Measurements from ENCODE around the gene TMEM245.

TMEM245 gene

DNA sequence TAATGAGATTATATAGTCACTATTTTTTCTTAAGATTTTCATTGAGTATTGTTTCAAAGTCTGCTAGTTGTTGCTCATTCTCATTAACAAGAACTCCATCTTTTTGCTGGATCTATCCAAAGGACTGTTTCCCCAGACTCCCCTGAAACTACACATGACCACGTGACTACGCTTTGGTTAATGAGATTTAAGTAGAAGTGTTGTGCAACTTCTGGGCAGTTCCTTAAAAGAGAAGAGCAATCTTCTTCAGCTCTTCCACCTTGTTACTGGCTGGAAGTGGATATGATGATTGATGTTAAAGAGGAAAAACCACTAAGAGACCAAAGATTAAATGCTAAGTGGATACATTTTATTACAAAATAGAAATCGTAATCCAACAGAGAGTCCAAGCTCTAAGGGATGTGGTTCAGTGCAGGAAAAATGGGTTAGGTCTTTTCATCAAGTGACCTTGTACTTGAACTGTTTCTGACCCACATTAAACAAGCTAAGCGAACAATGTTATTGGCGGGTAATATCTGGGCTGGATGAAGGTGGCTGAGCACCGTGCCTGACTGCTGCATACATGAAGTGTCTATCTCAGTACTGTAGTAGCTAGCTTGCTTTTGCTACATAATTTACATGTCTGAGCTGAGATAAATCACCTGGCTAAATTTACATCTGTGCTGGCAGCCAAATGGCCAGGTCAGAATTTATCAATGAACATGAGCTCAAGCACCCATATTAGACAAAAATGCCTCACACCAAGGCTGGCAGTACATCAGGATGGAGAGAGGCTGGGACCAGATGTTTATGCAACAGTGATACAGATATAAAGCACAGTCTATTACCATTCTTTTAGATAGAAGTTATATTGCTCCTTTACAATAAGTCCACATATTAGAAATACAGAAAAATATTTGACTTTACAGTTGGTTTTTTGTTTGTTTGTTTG, 98.9 kb downstream of the TMEM245 start:
- DNase-seq, result no peak

DNA sequence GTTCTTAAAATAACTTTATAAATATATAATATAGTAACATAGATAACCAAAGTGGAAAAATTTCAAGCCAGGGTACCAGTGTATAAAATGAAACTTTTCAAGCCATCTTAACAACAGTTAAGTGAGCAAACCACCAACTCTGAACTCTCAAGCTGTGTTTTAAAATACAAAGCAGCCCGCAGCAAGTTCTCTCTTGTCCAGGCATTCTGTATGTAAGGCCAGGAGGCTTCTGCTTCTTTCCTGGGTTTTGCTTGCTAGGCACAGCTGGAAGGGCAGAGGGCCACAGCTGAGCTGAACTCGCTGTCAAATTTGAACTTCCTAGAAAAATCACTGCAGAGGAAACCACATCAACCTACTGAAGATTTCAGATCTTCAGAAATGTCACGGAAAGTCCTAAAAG, 99.6 kb downstream of the TMEM245 start:
- no peak for DNase-seq

DNA sequence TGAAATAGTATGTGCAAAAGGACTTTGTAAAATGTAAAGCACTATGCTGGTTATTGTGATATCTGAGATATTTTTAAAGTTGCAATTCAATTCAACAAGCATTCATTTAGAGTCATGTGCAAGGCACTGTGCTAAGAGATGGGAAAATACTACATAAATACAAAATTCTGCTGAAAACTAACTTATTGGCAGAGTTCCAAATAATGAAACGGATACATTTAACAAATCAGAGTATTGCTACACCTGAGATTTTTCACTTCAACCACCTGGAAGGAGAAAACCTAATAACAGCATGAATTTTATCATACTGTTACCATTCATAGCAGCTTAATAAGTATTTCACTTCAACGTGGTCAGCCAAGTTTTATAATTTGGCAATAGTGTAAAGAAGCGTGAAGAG, 100.3 kb downstream of the TMEM245 start:
- DNase-seq, result no peak

- no peak for DNase-seq
These were observed 102.3 kb downstream of the TMEM245 start for GRCh38 chr9:109017493-109017892.

- DNase-seq, result no peak
These were observed 102.7 kb downstream of the TMEM245 start for GRCh38 chr9:109017061-109017460.

- no peak for DNase-seq
These were observed 103.6 kb downstream of the TMEM245 start for GRCh38 chr9:109016132-109016531.

GRCh38 chr9:109014608-109015280, 105.0 kb downstream of the TMEM245 start:
- no peak for DNase-seq

DNA sequence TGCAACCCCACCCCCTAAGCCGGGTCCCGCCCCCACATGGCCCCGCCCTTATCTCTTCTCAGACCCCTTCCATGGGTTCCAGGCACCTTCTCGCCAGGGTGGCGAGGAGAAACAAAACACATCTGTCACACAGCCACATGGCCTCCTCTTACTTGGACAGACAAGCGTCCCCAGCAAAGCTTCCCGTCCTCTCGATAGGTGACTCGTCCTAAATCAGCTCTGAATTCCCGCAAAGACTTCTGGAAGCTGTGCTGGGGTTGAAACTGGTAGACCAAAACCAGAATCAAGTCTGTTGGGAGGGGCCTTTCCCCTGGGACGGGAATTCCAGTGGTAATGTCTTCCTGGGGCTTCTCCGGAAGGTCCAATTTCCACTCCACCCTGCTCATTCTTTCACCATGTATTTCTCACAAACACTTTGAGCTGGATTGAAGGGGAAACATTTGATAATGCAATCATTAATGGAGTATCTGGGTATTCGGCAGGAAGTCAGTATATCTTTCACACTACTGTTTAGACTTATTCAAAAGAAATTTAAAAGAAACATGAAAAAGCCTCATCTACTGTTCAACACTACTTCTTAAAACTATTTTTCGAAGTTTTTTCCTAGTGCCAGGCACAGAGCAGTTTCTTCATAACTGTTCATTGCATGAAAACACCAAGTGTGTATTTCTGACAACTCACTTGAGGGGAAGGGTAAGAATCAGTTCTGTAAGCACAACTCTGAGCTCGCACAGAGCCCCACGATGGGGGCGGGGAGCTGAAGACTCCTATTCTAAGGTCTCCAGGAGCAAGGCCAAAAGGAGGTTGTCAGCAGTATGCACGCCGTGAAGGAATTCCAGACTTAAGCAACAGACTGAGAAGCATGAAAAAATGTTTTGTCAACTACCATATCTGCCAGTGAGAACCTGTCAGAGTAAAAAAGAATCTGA, 105.8 kb downstream of the TMEM245 start:
- no peak for DNase-seq

GRCh38 chr9:109012876-109013678, 106.7 kb downstream of the TMEM245 start, which contains the start of gene CTNNAL1:
CTNNAL1 (minus strand) TSS chr9:109013499; CDS start chr9:109013442, 57 bp downstream.
- peak; percentile 25 for DNase-seq

DNA sequence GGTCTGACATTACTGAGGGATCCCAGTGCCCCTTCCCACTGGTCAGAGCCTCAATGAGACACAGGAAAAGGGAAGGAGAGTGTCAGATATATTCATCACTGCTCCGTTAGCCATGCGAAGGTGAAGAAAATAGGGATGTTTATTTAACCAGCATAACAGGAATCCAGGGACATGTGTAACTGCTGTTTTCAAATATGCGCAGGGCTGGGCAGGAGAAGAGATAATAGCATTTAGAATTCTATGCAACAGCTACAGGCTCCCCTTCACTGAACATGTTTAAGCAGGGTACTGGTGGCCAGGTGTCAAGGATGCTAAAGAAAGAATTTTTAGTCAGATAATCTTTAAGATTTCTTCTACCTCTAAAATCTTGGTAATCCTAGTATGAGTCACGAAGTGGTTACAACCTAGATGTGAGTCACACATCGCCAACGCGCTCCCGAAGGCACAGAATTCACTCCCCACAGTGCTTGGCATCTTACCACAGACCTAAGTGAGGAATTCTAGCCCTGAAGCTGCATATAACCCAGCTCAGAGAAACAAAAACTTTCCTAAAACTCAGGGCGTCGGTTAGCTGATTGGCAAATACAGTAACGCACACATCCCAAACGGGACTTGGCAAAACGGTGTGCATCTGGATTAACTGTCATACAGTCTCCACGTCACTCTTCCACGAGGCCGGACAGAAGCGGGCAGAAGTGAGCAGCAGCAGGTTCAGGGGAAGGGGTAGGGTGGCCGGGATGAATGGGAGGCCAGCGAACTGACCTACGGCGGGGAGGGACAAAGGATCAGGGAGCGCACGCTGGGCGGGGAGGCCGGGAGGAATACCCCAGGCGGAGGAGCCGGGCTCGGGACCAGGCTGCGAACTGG, 107.5 kb downstream of the TMEM245 start:
- no peak for DNase-seq

- no peak for DNase-seq
These were observed 108.5 kb downstream of the TMEM245 start for GRCh38 chr9:109011231-109011671.

GRCh38 chr9:109010746-109011145, 109.0 kb downstream of the TMEM245 start:
- no peak for DNase-seq

GRCh38 chr9:109005678-109006077, 114.1 kb downstream of the TMEM245 start:
- no peak for DNase-seq

DNA sequence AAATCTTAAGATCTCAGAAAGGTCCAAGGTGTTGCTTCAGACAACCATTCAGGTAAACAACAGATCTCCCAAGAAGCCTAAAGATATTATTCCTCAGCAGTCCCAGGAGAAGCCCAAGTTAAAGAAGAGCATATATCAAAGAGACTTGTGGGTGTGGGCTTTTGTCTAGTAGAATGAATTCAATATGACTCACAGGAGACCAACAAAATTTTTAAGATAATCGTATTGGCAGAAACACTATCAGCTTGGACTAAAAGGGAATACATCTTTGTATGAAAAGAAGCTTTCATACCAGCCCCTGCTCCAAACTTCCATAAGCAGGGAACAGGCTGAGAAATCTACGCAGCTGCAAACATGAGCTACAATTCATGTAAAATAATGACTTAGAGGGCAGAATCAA, 116.6 kb downstream of the TMEM245 start:
- DNase-seq, result no peak

GRCh38 chr9:109002141-109002540, 117.6 kb downstream of the TMEM245 start:
- no peak for DNase-seq

GRCh38 chr9:109001275-109001676, 118.5 kb downstream of the TMEM245 start:
- DNase-seq, result no peak

GRCh38 chr9:108997112-108997511, 122.6 kb downstream of the TMEM245 start:
- DNase-seq, result no peak

- no peak for DNase-seq
These were observed 123.1 kb downstream of the TMEM245 start for GRCh38 chr9:108996643-108997042.

GRCh38 chr9:108994695-108995094, 125.1 kb downstream of the TMEM245 start:
- DNase-seq, result no peak

DNA sequence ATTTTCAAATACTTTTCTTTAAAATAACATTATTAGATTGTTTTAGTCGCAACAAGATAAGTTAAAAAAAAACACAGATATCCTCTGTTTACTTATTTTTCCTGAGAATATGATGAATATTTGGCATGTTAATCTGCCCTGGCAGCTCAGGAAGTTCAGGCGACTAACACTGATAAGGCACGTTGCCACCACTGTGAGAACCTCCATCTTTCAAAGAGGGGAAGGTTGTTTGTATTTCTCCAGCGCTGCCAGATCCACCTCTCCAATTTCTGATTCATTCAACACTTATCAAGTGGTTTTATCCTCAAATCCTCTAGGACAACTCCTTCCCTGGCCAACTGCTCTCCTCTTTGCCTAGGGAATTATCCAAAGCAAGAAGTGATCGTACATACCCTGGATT, 128.3 kb downstream of the TMEM245 start:
- no peak for DNase-seq

DNA sequence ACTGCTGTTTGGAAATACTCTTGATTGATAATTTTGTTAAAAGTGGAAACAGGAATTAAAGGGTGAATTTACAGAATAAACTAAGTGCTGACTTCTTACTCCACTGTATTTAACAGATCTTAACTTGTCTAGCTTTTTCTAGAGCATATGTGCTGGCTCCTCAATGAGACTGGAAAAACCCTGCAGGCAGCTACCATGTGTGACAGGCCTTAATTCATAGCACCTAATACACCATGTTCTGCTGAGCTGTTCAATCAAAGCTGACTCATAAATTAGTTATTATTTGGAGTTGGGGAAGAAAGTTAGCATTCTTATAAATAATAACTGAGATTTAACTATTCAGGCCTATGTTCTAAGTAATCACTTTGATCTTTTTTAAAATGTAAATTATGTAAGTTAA, 135.9 kb downstream of the TMEM245 start:
- no peak for DNase-seq

Measured in NCI-H1436 treated with DMSO at 0.1 percent for 48 hours (cell line).